ENCODE measurements around the gene FBXO2. TPM values are rescaled to one million over a fixed set of nuclear protein-coding genes. Genes with fewer than 3 reads are reported as not detected.

The FBXO2 gene
- total RNA-seq, 1 donor from 2014 or later, result 5.6 TPM

GRCh38 chr1:11700601-11701467 is 46.6 kb upstream of the FBXO2 start:
- TF ChIP-seq CTCF (IDR thresholded peaks at IDR 0.05; ENCODE audit: unreplicated experiment), result no peak
- no peaks in the 10 kb centered on the region for H3K4me1 Mint-ChIP-seq (ENCODE audit: low read depth)
- no peak overlapping the region for H3K4me3 Mint-ChIP-seq (ENCODE audit: low read depth)
- no peak for DNase-seq (ENCODE audit: low spot score, unreplicated experiment)
- peaks cover 28% of the 10 kb centered on the region for H3K27me3 Mint-ChIP-seq
- no peaks in the 10 kb centered on the region for H3K9me3 Mint-ChIP-seq (ENCODE audit: low read depth)
- H3K36me3 Mint-ChIP-seq (ENCODE audit: insufficient read depth), result no peaks in the 10 kb centered on the region
- H3K27ac Mint-ChIP-seq, result no peak overlapping the region

- TF ChIP-seq CTCF (IDR thresholded peaks at IDR 0.05; ENCODE audit: unreplicated experiment), result no peak
- Mint-ChIP-seq H3K4me3 (ENCODE audit: low read depth) (no peak overlapping the region), H3K27ac (no peak overlapping the region), H3K9me3 (ENCODE audit: low read depth) (no peaks in the 10 kb centered on the region), H3K36me3 (ENCODE audit: insufficient read depth) (no peaks in the 10 kb centered on the region), H3K27me3 (peaks cover 21% of the 10 kb centered on the region), H3K4me1 (ENCODE audit: low read depth) (no peaks in the 10 kb centered on the region)
- no peak for DNase-seq (ENCODE audit: low spot score, unreplicated experiment)
Measured at GRCh38 chr1:11697893-11698210, 43.6 kb upstream of the FBXO2 start.

GRCh38 chr1:11697188-11697892 is 43.1 kb upstream of the FBXO2 start:
- TF ChIP-seq CTCF (IDR thresholded peaks at IDR 0.05; ENCODE audit: unreplicated experiment), result no peak
- no peaks in the 10 kb centered on the region for H3K4me1 Mint-ChIP-seq (ENCODE audit: low read depth)
- H3K27me3 Mint-ChIP-seq, result peaks cover 26% of the 10 kb centered on the region
- H3K4me3 Mint-ChIP-seq (ENCODE audit: low read depth), result no peak overlapping the region
- H3K36me3 Mint-ChIP-seq (ENCODE audit: insufficient read depth), result no peaks in the 10 kb centered on the region
- H3K27ac Mint-ChIP-seq, result no peak overlapping the region
- H3K9me3 Mint-ChIP-seq (ENCODE audit: low read depth), result no peaks in the 10 kb centered on the region
- no peak for DNase-seq (ENCODE audit: low spot score, unreplicated experiment)

GRCh38 chr1:11695861-11696260 is 41.6 kb upstream of the FBXO2 start:
- TF ChIP-seq CTCF (IDR thresholded peaks at IDR 0.05; ENCODE audit: unreplicated experiment), result no peak
- Mint-ChIP-seq H3K4me1 (ENCODE audit: low read depth) (no peaks in the 10 kb centered on the region), H3K4me3 (ENCODE audit: low read depth) (no peak overlapping the region), H3K9me3 (ENCODE audit: low read depth) (no peaks in the 10 kb centered on the region), H3K27ac (no peak overlapping the region), H3K36me3 (ENCODE audit: insufficient read depth) (no peaks in the 10 kb centered on the region), H3K27me3 (peaks cover 30% of the 10 kb centered on the region)
- DNase-seq (ENCODE audit: low spot score, unreplicated experiment), result no peak

GRCh38 chr1:11693917-11694316 is 39.7 kb upstream of the FBXO2 start:
- no peaks in the 10 kb centered on the region for H3K36me3 Mint-ChIP-seq (ENCODE audit: insufficient read depth)
- H3K9me3 Mint-ChIP-seq (ENCODE audit: low read depth), result no peaks in the 10 kb centered on the region
- no peak for DNase-seq (ENCODE audit: low spot score, unreplicated experiment)
- H3K4me3 Mint-ChIP-seq (ENCODE audit: low read depth), result no peak overlapping the region
- H3K4me1 Mint-ChIP-seq (ENCODE audit: low read depth), result peaks cover 9% of the 10 kb centered on the region
- no peak for TF ChIP-seq CTCF (IDR thresholded peaks at IDR 0.05; ENCODE audit: unreplicated experiment)
- peaks cover 27% of the 10 kb centered on the region for H3K27me3 Mint-ChIP-seq
- H3K27ac Mint-ChIP-seq, result peak overlapping the region; percentile 11

Measured in progenitor cell of endocrine pancreas (in vitro differentiated cells).